Measurements from ENCODE around the gene SLC30A2.
"Not testable (repeated sequence)": the region's sequence is repeated elsewhere in the genome, so short reads cannot be mapped to it uniquely, and the experiment has no call there.

Gene SLC30A2

GRCh38 chr1:26045722-26046245 is at the start of gene SLC30A2:
Gene SLC30A2 (minus strand): TSS chr1:26046118. CDS start chr1:26045896, 222 bp downstream.
- in situ Hi-C loops (cut with MboI; ENCODE audit: low sequenced_read_pairs) = no loop called here

DNA sequence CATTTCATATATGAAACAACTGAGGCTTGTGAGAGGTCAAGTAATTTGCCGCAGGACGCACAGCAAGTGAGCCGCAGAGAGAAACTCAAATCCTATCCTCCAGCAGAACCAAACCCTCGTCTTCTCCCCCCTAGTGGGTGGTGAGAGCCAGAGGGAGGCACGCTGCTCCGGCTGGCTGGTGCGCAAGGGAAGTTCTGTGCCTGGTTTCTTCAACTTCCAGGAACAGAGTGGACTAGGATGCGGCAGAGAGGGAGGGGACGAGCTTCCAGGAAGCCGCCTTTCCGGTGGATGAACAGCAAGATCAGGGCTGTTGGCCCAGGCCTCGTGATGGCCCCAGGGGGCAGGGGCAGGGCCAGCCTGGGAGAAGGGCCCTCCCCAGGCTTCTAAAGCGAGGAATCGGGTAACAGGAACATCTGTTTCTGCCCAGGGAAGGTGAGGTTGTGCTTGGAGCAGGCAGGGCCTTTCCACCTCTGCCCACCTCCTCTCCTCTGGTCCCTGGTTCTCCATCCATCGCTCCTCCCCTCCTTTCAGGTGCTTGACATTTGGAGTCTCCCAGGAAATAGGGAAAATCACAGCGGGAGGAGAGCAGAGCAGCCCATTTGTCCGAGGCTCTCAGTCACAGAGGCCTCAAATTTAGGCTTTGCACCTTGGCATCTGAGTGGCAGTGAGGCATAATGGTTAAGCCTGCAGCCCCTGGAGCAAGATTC is 48.9 kb upstream of the SLC30A2 start:
- in situ Hi-C loops (cut with MboI; ENCODE audit: low sequenced_read_pairs) = no loop called here

DNA sequence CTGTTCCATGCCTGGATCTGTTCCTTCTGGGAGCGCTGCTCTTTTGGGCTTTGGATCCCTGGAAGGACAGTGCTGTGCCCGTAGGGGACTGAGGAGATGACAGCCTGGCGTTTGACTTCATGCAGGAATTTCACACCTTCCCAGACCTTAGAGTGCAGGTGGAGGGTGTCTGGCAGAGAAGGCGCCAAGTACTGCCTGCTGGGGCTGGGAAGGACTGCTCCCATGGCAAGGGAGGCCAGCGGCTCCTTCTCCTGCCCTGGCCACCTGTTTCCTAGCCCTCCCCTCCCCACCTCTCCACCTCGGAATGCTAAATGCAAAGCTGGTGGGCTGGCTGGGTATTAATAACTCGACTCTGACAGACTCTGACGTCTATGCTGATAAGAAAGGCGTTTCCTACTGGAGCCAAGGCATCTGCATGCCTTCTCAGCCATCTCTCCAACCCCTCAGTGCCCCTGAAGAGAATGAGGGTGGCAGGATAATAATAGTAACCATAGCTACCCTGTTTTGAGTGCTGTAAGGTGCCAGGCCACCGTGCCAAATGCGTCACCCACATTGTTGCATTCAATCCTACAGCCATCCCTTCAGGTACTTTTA is 48.3 kb upstream of the SLC30A2 start:
- in situ Hi-C loops (cut with MboI; ENCODE audit: low sequenced_read_pairs) = no loop called here

GRCh38 chr1:26093569-26093968 is 47.7 kb upstream of the SLC30A2 start:
- in situ Hi-C loops (cut with MboI; ENCODE audit: low sequenced_read_pairs) = not testable (repeated sequence)

- in situ Hi-C loops (cut with MboI; ENCODE audit: low sequenced_read_pairs) = no loop called here
These were observed 46.5 kb upstream of the SLC30A2 start for GRCh38 chr1:26092422-26092821.

- in situ Hi-C loops (cut with MboI; ENCODE audit: low sequenced_read_pairs) = no loop called here
These were observed 45.0 kb upstream of the SLC30A2 start for GRCh38 chr1:26090893-26091292.

- in situ Hi-C loops (cut with MboI; ENCODE audit: low sequenced_read_pairs) = no loop called here
These were observed 43.2 kb upstream of the SLC30A2 start for GRCh38 chr1:26089125-26089524.

- in situ Hi-C loops (cut with MboI; ENCODE audit: low sequenced_read_pairs) = no loop called here
These were observed 38.9 kb upstream of the SLC30A2 start for GRCh38 chr1:26084844-26085243.

GRCh38 chr1:26084091-26084561 is 38.2 kb upstream of the SLC30A2 start:
- in situ Hi-C loops (cut with MboI; ENCODE audit: low sequenced_read_pairs) = no loop called here

DNA sequence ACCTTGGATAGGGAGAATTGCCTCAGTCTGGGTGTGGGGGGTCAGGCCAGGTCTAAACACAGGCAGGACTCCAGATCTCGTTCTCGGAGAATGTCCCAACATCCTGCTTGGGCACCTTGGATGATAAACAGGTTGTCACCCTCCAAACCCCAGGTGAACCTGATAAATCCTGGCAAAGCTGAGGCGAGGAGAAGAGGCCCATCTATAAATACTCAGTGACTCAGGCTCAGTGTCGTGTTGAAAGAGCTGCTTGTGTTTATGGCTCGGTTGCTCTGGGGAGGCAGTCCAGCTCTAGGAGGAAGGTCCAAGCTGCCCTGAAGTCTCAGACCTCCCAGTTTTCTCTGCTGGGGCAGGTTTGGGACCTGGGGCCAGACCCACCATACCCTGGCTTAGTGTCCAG is 37.3 kb upstream of the SLC30A2 start:
- in situ Hi-C loops (cut with MboI; ENCODE audit: low sequenced_read_pairs) = no loop called here

- in situ Hi-C loops (cut with MboI; ENCODE audit: low sequenced_read_pairs) = no loop called here
These were observed 36.1 kb upstream of the SLC30A2 start for GRCh38 chr1:26082020-26082350.

- in situ Hi-C loops (cut with MboI; ENCODE audit: low sequenced_read_pairs) = no loop called here
These were observed 35.5 kb upstream of the SLC30A2 start for GRCh38 chr1:26081267-26082019.

- in situ Hi-C loops (cut with MboI; ENCODE audit: low sequenced_read_pairs) = no loop called here
These were observed 34.3 kb upstream of the SLC30A2 start for GRCh38 chr1:26079960-26080814.

DNA sequence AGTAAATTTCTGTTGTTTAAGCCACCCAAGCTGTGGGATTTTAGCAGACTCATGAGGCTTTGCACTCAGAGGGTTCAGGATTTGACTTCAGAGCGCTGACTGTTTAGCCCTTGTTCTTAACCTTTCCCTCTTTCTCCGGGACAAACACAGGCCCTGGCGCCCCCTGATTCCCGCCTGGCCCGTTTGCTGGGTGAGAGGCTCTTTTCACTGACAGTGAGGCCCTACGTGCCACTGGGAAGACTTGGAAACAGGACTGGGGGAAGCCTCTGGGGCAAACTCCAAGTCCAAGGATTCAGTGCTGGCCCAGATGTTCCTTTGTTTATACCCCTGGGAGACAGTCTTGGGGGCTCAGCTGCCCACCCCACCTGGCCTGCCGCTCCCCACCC is 33.3 kb upstream of the SLC30A2 start:
- in situ Hi-C loops (cut with MboI; ENCODE audit: low sequenced_read_pairs) = no loop called here

DNA sequence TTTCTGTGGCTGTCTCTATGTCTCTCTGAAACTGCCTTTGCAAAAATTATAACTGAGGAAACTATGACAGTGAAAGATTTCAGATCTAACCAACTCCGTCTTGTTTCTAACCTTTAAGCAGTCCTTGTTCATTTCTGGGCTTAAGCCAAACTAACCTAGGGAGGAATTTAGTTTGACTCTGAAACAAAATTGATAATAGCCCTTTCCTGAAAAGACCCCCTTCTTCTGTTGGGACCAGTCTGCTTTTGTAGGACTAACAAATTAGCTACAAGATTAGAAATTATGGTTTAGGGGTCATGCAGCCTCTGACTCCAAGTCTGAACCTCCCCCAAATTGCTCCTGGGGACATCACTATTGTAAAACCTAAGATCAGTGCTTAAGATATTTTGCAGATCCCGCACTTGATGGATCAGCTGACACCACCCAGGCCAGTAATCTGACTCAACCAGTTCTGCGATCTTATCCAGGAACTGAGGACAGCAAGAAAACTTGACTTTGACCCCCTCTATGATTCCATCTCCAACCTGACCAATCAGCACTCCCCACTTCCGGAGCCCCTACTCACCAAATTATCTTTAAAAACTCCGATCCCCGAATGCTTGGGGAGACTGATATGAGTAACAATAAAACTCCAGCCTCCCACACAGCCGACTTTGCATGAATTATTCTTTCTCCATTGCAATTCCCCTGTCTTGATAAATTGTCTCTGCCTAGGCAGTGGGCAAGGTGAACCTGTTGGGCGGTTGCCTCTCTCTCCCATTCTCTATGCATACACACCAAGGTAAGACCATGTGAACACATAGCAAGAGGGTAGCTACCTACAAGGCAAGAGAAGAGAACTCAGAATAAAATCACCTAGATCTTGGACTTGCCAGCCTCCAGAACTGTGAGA is 32.6 kb upstream of the SLC30A2 start:
- in situ Hi-C loops (cut with MboI; ENCODE audit: low sequenced_read_pairs) = no loop called here

DNA sequence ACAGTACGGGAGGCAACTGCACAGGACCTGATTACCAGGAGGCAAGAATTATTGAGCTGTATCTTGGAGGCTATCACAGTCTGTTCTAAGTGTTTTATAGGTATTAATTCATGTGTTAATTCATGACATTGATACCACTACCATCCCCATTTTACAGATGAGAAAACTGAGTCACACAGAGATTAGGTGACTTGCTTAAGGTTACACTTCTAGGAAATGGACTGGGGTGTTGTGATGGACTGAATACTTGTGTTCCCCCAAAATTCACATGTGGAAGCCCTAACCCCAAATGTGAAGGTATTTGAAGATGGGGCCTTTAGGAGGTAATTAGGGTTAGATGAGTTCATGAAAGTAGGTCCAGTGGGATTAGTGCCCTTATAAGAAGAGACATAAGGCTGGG is 31.6 kb upstream of the SLC30A2 start:
- in situ Hi-C loops (cut with MboI; ENCODE audit: low sequenced_read_pairs) = no loop called here

DNA sequence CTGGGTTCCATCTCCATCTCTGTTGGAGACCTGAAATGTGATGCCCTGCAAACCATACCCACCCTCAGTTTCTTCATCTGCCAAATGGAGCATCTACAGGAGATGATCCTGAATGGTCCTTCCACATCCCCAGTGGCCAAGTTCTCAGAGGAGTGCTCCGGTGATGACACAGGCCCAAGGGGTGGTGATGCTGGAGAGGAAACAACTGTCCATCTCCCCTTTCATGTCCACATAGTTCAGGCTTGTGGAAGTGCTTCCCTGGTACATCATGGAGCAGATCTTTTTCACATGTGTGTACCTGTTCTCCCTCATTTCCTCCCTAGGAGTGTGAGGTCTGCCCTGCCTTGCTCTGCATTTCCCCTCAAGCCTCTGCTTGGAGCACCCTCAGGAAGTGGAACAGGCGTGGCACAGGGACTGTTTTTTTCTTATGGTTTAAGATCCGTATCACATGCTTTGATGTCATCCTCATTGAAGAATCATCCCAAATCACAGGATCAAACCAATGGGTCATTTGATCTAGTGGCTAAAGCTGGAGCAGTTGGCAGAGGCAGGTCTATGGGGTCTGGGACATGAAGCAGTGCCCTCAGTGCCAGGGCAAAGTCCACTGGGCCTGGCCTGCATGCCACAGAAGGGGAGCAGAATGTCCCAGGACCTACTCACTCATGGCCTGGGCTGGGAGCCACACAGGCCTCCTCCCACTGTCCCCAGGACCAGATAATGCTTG is 29.7 kb upstream of the SLC30A2 start:
- in situ Hi-C loops (cut with MboI; ENCODE audit: low sequenced_read_pairs) = no loop called here

GRCh38 chr1:26072305-26072704 is 26.4 kb upstream of the SLC30A2 start:
- in situ Hi-C loops (cut with MboI; ENCODE audit: low sequenced_read_pairs) = no loop called here

DNA sequence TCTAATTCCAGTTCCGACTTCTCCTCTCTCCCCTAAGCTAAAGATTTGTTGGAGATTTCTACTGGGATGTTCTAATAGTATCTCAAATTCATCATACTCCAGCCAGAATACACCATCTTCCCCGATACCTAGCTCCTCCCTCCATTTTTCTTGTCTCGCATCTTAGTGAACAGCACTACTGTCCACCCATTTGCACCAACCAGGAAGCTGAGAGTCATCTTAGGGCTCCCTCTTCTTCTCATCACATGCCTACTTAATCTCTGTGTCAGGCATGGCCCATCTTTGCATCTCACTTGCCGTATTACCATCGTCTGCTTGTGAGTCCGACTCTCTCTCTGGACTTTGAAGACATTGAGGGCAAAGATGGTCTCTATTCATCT is 25.0 kb upstream of the SLC30A2 start:
- in situ Hi-C loops (cut with MboI; ENCODE audit: low sequenced_read_pairs) = no loop called here

All from hTERT RPE-1 (cell line).